OCI-LY1 (cell line): Measurements from ENCODE around the gene ANKRD27.

Source experiments
- H2AFZ ChIP-seq: fragments of 200-600 bp; sonication (generic), shearing (Covaris generic); 2 replicates; pipeline ENCODE4 v1.6.0; 2014; ENCODE audit warnings: antibody characterized with exemption, mild to moderate bottlenecking, low read length
- H3F3A ChIP-seq: fragments of 200-600 bp; sonication (generic), shearing (Covaris generic); 2 replicates; pipeline ENCODE4 v1.6.0; 2014; ENCODE audit warnings: mild to moderate bottlenecking, antibody characterized with exemption, low read length, moderate library complexity; ENCODE audit not compliant: insufficient read depth
- H3K27ac ChIP-seq: fragments of 200-600 bp; sonication (generic); 2 replicates; pipeline ENCODE4 v1.5.1; 2014; ENCODE audit warnings: low read length, mixed run types, mild to moderate bottlenecking, low read depth; ENCODE audit not compliant: poor library complexity, severe bottlenecking
- H3K27me3 ChIP-seq: fragments of 200-600 bp; sonication (generic); 2 replicates; pipeline ENCODE4 v1.6.0; 2014; ENCODE audit warnings: antibody characterized with exemption, mild to moderate bottlenecking, low read length, moderate library complexity; ENCODE audit not compliant: insufficient read depth
- H3K36me3 ChIP-seq: fragments of 200-600 bp; sonication (generic); 2 replicates; pipeline ENCODE4 v1.6.1; 2014; ENCODE audit warnings: mild to moderate bottlenecking, antibody characterized with exemption, low read length, moderate library complexity, mixed read lengths; ENCODE audit not compliant: insufficient read depth
- H3K4me1 ChIP-seq: fragments of 200-600 bp; sonication (generic); 2 replicates; pipeline ENCODE4 v1.5.1; 2014; ENCODE audit warnings: mild to moderate bottlenecking, low read length, moderate library complexity; ENCODE audit not compliant: insufficient read depth, severe bottlenecking
- H3K4me2 ChIP-seq: fragments of 200-600 bp; sonication (generic), shearing (Covaris generic); 2 replicates; pipeline ENCODE4 v1.6.1; 2014; ENCODE audit warnings: low read length
- H3K4me3 ChIP-seq: fragments of 200-600 bp; sonication (generic); 2 replicates; pipeline ENCODE4 v1.5.1; 2014; ENCODE audit warnings: low read length, low read depth, mild to moderate bottlenecking, mixed read lengths; ENCODE audit not compliant: poor library complexity, severe bottlenecking
- H3K79me2 ChIP-seq: fragments of 200-600 bp; shearing (Covaris generic); 2 replicates; pipeline ENCODE4 v1.6.1; 2016; ENCODE audit warnings: mixed run types, low read length, mixed read lengths; ENCODE audit not compliant: insufficient read depth
- H3K9ac ChIP-seq: fragments of 200-600 bp; sonication (generic), shearing (Covaris generic); 2 replicates; pipeline ENCODE4 v1.6.1; 2014; ENCODE audit warnings: mild to moderate bottlenecking, low read length, mixed read lengths
- H3K9me2 ChIP-seq: fragments of 200-600 bp; sonication (generic), shearing (Covaris generic); 2 replicates; pipeline ENCODE4 v1.6.1; 2014; ENCODE audit warnings: low read depth, mild to moderate bottlenecking, low read length, mixed read lengths
- H3K9me3 ChIP-seq: fragments of 200-600 bp; shearing (Covaris generic); 2 replicates; pipeline ENCODE4 v1.6.1; 2014; ENCODE audit warnings: low read length, mixed read lengths
- H4K20me1 ChIP-seq: fragments of 200-600 bp; sonication (generic), shearing (Covaris generic); 2 replicates; pipeline ENCODE4 v1.6.0; 2016; ENCODE audit warnings: mild to moderate bottlenecking, low read length; ENCODE audit not compliant: insufficient read depth
- EZH2 ChIP-seq: fragments of 200-600 bp; sonication (generic), shearing (Covaris generic); IDR thresholded peaks from 2 replicates; pipeline ENCODE4 v1.8.0; 2017; ENCODE audit warnings: borderline replicate concordance, mixed run types, mild to moderate bottlenecking, antibody characterized with exemption, low read length, moderate library complexity, mixed read lengths
- TF ChIP-seq, protein P1 (sequence below): fragments of 200-600 bp; sonication (generic), shearing (Covaris generic); IDR thresholded peaks from 2 replicates; pipeline ENCODE4 v1.5.1; 2017; ENCODE audit warnings: mild to moderate bottlenecking, antibody characterized with exemption, low read length, moderate library complexity, mixed read lengths

The ANKRD27 gene

DNA sequence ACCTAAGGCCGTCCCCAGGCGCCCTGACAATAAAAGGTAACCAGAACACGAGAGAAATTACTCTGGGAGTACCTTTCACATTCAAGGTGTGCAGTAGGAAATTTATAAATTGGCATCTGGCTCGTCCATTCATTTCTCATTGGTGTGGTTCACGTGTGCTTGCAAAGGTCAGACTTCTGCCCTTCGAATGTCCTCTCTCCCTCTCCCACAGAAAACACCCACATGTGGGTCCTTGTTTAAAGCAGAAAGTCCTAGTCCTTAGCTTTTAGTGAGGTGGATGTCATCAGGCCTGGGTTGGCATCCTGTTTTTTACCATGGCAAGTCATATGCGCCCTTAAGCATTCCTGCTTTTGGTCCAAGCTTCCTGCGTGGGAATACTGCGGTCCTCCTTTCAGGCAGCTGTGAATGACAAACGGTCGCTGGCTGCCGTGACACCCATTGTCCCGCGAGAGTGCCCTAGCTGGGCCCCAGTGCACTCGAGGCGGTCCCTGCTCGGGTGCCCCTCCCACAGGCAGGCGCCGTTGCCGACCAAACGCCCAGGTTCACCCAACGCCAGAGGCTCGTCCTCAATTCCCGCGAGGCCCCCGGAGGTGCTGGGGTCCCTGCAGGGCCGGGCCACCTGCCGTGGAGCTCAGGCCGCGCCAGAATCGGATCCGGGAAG lies 16.4 kb upstream of the ANKRD27 start, which contains the start of gene NUDT19:
Gene NUDT19, plus strand, starts transcription at position 531 of the 661 bp plus-strand sequence. CDS start 140 bp downstream, outside the sequence.
- Histone ChIP-seq H3K9me3 (no peaks in the 10 kb centered on the region), H3K27ac (peak within 1 kb of the TSS; percentile 65), H3K27me3 (no peaks in the 10 kb centered on the region), H3K4me2 (peak within 1 kb of the TSS; percentile 89), H3K4me3 (peak within 1 kb of the TSS; percentile 72), H2AFZ (peak within 1 kb of the TSS; percentile 70), H3K9ac (peak within 1 kb of the TSS; percentile 88), H3K9me2 (no peaks in the 10 kb centered on the region), H3F3A (no peaks in the 10 kb centered on the region; the same call in 1 of the 2 replicates), H3K79me2 (peaks cover 15% of the 10 kb centered on the region), H3K4me1 (peaks cover 47% of the 10 kb centered on the region), H4K20me1 (no peaks in the 10 kb centered on the region), H3K36me3 (peaks cover 33% of the 10 kb centered on the region)
- TF ChIP-seq EZH2: no peak
- TF ChIP-seq, protein P1, sequence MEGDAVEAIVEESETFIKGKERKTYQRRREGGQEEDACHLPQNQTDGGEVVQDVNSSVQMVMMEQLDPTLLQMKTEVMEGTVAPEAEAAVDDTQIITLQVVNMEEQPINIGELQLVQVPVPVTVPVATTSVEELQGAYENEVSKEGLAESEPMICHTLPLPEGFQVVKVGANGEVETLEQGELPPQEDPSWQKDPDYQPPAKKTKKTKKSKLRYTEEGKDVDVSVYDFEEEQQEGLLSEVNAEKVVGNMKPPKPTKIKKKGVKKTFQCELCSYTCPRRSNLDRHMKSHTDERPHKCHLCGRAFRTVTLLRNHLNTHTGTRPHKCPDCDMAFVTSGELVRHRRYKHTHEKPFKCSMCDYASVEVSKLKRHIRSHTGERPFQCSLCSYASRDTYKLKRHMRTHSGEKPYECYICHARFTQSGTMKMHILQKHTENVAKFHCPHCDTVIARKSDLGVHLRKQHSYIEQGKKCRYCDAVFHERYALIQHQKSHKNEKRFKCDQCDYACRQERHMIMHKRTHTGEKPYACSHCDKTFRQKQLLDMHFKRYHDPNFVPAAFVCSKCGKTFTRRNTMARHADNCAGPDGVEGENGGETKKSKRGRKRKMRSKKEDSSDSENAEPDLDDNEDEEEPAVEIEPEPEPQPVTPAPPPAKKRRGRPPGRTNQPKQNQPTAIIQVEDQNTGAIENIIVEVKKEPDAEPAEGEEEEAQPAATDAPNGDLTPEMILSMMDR: no peak

DNA sequence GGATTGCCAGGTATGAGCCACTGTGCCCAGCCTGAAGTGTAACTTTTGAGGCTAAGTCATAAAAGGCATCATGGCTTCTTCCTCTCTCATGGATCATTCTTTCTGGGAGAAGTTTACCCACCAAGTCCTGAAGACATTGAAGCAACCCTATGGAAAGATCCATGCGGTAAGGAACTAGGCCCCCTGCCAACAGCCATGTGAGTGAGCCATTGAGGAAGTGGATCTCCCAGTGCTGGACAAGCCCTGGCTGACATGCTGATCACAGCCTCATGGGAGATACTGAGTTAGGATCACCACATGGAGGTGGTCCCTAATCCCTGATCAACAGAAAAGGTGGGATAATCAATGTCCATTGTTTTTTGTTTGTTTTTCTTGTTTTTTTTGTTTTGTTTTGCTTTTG lies 13.3 kb upstream of the ANKRD27 start:
- no peak overlapping the region for H3K4me2 ChIP-seq
- no peaks in the 10 kb centered on the region for H4K20me1 ChIP-seq
- H3K27me3 ChIP-seq: no peaks in the 10 kb centered on the region
- no peak overlapping the region for H3K4me3 ChIP-seq
- H3K79me2 ChIP-seq: peaks cover 9% of the 10 kb centered on the region
- H3K4me1 ChIP-seq: peaks cover 32% of the 10 kb centered on the region
- peaks cover 7% of the 10 kb centered on the region for H3K36me3 ChIP-seq
- H3K9ac ChIP-seq: no peak overlapping the region
- no peaks in the 10 kb centered on the region for H3K9me3 ChIP-seq
- H3F3A ChIP-seq: no peaks in the 10 kb centered on the region; the same call in 1 of the 2 replicates
- no peak overlapping the region for H2AFZ ChIP-seq
- H3K27ac ChIP-seq: no peak overlapping the region
- H3K9me2 ChIP-seq: no peaks in the 10 kb centered on the region
- TF ChIP-seq, protein P1: no peak
- no peak for TF ChIP-seq EZH2

GRCh38 chr19:32687681-32688080 lies 12.7 kb upstream of the ANKRD27 start:
- Histone ChIP-seq H3K36me3 (peaks cover under 1% of the 10 kb centered on the region; the same call in 1 of the 2 replicates), H3K79me2 (peaks cover 4% of the 10 kb centered on the region), H3K9me2 (no peaks in the 10 kb centered on the region), H3K4me3 (no peak overlapping the region), H4K20me1 (no peaks in the 10 kb centered on the region), H3K4me1 (peaks cover 26% of the 10 kb centered on the region), H3K9me3 (no peaks in the 10 kb centered on the region), H3K27me3 (no peaks in the 10 kb centered on the region), H3K27ac (no peak overlapping the region), H3K9ac (no peak overlapping the region), H2AFZ (no peak overlapping the region), H3F3A (no peaks in the 10 kb centered on the region; the same call in 1 of the 2 replicates), H3K4me2 (no peak overlapping the region)
- TF ChIP-seq, protein P1: no peak
